Adipose tissue (tissue), 3 donors: ENCODE data around the gene COL25A1. TPM values are rescaled to one million over a fixed set of nuclear protein-coding genes. Genes with fewer than 3 reads are reported as not detected.

Experiments
- H3K27ac ChIP-seq: one replicate; pipeline ENCODE4 v1.5.1; 2013; ENCODE audit warnings: low read depth, low read length
- WGBS, 3 donors: extraction: QIAGEN DNeasy Blood & Tissue Kit; methylation state at CpG; one replicate each; pipeline ENCODE4 v1.1.7; 2013; 5-methylcytosine and 5-hydroxymethylcytosine counted together
- polyA plus RNA-seq, 3 donors: library from polyadenylated mRNA; stranded (reverse); fragments of 200-250 nt; gene quantifications; one replicate each; pipeline ENCODE4 v1.2.3, GENCODE V29; 2013
- donor health status: healthy with polysubstance abuse.
- donor health status: Bipolar disorder and iron deficiency.
- donor health status: healthy.

The COL25A1 gene
- polyA plus RNA-seq, 3 donors = 0.32 to 2.1 (median 1.2) TPM

DNA sequence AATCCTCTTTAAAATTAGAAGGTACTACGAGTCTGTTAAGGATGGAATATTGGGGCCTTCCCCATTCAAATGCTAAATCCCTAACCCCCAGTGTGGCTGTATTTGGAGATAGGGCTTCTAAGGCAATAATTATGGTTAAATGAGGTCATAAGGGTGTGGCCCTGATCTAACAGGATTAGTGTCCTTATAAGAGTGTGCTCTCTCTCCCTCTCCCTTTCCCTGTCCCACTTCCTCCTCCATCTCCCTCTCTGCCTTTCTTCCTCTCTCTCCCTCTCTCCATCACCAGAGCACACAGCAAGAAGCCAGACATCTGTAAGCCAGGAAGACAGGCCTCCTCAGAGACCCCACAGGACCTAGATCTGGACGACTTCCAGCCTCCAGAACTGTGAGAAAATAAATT, 116.9 kb downstream of the COL25A1 start:
- WGBS, 3 donors = 71 to 87% (median 80%) methylated on average over 2 of the region's 2 CpGs
- no peak overlapping the region for H3K27ac ChIP-seq

DNA sequence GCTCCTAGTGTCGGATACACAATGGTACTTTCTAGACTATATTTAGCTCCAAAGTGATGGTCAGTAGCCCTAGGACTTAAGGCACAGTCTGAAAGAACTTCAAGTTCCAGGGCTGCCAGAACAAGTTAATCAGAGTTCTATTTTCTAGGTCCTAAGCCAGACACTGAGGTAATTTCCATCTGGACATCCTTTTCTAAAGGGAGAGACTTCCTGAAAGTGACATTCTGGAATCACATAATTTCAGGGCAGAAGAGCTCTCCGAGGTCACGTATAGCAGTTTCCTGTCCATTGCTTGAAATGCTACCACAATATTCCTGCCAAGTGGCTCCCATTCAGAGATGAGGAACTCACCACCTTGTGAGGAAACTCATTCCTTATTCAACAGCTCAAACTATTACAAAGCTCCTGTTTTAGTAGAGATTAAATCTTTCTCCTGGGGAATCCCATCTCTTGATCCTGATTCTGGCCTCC, 117.9 kb downstream of the COL25A1 start:
- no peak overlapping the region for H3K27ac ChIP-seq
- 26 to 72% (median 29%) methylated on average over 3 of the region's 3 CpGs for WGBS, 3 donors

DNA sequence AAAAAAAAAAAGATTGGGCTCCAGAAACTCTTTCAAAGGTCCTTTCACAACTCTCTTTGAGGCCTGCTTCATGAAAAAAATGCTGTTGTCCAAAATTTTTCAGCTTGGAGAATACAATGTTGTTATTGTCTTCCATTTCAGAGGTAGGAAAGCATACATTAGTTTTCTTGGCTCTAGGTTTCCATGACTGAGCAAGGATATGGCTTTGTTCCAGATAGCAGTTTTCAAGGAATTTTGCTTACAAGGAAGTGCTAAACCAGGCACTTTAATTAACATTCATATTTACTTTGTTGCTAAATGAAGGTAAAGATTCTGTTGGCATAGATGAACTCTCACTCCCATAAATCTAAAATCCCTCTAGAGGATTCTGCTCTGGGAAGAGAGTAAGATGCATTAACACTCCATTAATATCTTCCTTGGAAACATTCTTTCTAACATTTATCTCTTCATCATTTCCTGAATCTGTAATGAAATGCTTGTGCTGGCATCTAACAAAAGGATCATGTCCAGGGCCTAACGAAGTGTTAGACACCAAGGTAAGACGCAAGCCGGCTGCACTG, 118.4 kb downstream of the COL25A1 start:
- no peak overlapping the region for H3K27ac ChIP-seq
- WGBS, 3 donors = 40 to 64% (median 45%) methylated on average over 3 of the region's 3 CpGs

DNA sequence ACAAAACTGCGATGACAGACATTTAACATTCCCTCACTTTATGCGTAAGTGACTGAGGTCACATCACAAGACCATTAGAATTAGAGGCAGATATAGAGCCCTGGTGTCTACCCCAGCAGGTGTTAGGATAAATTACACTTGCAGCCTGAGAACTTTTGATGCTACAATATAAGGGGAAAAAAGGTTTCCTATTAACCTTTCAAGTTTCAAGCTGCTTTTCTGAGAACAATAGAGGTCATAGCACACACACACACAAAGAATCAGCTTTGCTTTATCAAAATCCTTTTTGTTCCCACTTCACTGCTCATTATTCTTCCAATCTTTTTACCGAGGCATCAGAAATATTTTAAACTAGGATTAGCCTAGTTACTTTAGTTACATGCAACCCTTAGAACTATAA, 119.8 kb downstream of the COL25A1 start:
- WGBS, 3 donors = 57 to 85% (median 59%) methylated on average over 3 of the region's 3 CpGs
- H3K27ac ChIP-seq = no peak overlapping the region

DNA sequence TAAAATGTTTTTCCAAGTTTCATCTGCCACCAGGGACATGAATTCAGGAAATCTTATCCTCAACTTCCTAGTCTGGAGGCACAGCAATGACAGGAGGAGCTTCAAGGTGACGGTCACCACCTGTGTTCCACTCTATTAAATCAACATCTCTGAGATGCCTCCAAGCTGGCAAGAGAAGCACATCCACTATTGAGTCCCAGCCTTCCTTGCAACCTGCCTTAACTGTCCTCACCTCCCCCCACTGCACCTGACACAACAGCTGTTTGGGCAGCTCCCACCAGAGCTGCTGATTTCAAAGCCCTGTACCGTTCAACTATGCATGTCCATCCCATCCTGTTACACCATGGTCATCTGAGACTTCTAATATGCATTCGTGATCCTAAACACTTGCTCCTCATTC, 123.4 kb downstream of the COL25A1 start:
- 73 to 84% (median 78%) methylated on average over 3 of the region's 3 CpGs for WGBS, 3 donors
- no peak overlapping the region for H3K27ac ChIP-seq

DNA sequence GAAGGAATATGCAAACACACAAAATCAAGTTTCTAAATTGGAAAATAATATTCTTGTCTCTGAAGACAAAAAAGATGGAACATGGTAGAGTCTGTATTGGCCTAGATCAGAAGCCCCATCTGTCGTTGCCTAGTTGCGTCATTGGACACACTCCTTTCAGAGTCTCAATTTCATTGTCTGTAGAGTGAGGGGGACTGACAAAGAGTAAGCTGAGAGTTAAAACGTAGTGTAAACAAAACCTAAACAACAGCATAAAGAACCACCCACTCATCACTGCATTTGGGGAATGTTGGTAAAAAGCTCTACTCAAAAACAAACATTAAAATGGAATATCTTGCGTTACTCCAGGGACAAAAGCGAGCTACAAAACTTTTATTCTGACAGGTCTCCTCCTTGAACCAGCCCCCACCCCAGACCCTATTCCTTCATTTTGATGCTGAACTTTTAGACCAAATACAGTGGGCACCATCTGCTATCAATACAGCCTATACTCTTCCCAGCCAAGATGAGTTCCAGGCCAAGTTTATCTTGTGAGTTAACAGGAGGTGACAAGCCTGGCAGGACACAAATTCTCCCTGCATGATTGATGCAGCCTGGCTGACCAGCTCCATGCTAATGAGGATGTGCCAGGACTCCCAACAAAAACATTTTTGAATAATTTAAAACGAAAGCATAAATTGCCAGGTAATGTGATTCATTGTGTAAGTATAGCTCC, 125.2 kb downstream of the COL25A1 start:
- 78 to 86% (median 84%) methylated on average over 6 of the region's 6 CpGs for WGBS, 3 donors
- H3K27ac ChIP-seq = no peak overlapping the region

DNA sequence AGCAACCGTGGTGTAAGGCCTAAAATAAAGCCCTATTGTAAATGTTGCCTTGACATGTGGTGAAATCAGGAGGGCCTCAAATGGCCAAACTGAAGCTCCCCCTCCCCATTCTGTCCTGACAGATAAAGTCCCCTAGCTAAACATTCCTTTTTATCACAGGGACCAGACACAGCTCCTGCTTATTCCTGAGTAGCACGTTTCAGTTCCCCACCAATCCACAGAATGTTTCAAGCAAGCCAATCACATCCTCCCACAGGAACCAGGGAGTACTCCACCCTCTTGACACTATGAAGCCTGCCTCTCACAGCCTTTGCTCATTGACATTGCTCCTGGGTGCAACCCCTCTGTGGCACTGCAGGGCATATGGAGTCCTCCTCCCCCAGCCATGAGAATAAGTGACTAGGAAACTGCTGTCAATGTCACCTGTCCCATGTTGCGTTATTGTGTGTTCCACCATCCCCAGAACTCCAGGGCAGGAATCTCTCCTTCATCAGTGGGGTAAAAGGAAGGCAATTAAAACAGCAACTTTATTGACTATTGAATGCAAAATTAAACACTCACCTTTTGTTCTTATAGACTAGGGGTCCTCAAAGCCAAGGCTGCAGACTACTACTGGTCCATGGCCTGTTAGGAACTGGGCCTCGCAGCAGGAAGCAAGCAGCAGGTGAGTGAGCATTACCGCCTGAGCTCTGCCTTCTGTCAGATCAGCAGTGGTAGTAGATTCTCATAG, 128.1 kb downstream of the COL25A1 start:
- H3K27ac ChIP-seq = no peak overlapping the region
- WGBS, 3 donors = 78 to 83% (median 79%) methylated on average over 5 of the region's 5 CpGs

DNA sequence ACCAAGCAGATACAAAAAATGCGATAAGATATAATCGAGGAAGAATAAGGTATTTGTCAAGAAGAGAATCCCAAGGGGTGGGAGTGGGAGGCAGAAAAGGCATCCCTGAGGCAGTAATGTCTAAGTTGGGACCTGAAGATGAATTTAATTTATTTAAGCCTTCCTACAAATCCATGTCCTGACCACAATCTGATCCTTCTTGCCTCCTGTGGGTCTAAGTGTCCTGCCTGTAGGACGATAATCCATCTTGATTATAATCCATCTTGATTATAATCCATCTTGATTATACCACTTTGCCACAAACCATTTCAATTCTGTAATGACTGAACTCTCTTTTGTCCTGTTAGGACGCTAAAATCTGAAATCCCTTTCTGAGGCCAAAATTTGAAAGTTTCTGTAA, 130.2 kb downstream of the COL25A1 start:
- WGBS, 3 donors = 56 to 78% (median 74%) methylated on average over 4 of the region's 4 CpGs
- H3K27ac ChIP-seq = no peak overlapping the region

DNA sequence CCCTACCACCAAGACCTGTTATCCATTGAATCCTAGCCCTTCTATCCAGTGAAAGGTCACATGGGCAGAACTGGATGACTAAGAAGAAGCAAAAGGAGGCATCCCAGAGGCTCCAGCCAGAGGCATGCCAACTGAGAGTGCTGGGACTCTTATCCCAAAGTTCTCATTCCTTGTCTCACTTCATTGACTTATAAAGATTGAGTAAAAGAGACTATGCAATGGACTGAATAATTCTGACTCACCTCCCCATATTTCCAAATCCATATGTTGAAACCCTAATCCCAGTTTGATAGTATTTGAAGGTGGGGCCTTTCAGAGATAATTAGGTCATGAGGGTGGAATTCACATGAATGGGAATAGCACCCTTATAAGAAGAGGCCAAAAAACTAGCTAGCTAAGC, 131.4 kb downstream of the COL25A1 start:
- no peak overlapping the region for H3K27ac ChIP-seq

DNA sequence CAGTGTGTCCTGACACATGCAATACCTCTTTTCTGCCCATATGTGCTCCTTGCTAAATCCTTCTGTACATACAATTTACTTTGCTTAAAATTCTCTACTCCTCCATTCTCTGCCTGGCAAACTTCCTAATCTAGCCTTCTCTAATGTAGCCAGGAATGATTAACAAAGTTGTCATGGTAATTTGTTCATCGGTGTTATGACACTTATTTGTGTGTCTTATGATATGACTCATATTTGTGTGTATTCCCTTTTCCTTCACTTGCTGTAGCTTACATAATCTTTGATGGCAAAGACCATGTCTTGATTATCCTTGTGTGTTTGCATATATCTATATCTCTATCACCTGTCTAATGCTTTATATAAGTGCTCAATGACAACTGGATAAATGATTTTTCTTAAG, 133.3 kb downstream of the COL25A1 start:
- WGBS, 3 donors = 44 to 70% (median 67%) methylated on average over 1 of the region's 1 CpG
- H3K27ac ChIP-seq = no peak overlapping the region

DNA sequence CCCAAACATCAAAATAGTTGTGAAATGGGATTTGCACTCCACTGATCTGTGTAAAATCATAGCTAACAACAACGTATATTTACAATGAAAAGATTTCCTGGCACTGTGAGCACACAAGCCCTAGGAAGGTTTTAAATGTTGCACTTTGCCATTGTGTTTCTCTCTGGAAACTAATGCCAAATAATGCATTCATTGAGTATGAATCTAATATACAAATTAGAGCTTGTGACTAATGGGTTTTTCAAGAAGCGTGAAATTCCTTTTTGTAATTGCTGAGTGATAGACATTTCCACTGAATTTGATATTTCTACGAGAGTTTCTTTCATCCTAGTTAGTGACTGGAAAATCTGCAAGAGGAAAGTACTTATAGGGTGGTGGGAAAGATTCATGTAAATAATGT, 135.9 kb downstream of the COL25A1 start:
- no peak overlapping the region for H3K27ac ChIP-seq
- 80 to 89% (median 87%) methylated on average over 3 of the region's 3 CpGs for WGBS, 3 donors

DNA sequence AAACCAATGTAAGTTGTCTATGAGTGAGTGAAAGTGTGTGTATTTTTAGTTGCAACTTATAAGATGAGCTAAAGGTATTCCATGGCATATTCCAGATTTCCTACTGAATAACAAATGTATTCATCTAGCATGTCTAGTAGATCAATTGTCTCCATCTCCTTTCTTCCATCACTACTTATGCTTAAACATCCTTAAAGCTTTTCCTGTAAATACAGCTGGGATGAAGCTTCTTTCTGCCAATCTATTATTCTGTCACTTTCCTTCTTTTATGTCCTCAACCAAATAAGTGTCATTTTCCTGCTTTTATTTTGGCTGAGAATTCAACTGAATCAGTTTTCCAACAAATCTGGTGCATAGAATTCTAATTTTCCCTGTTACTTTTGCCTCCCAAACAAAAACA, 136.3 kb downstream of the COL25A1 start:
- no peak overlapping the region for H3K27ac ChIP-seq

DNA sequence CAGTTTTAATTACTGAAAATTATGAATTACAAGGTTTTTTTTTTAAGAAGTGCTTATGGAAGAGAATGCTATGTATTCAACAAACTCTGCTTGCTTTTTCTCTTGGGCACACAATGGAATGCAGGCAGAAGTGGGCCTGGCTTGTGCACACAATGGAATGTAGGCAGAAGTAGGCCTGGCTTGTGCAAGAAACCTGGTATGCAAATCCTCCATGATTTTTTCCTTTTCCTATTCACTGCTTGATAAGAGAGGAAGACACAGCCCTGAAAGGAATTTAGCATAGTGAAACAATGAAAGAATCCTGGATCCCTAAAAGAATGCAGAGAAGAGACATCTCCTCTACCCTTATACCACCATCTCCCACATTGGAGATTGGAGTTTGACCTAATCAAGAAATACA, 138.4 kb downstream of the COL25A1 start:
- no peak overlapping the region for H3K27ac ChIP-seq

DNA sequence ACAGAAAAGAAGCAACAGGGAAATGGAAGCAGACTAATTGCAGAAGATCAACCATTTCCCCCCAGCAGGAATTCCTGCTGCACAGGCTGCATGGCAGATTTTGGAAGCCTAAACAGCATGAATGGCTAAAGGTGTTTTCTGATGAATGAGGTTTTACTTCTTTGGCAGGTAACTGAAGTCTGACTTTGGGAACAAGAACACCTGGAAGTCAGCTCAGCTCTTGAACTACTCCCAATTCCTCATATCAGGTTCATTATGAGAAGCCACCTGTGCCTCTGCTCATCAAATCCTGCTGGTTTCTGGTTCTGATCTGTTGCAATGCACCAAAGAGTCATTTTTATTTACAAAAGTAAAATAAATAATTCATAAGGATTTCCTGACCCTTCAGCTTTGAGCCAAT, 139.0 kb downstream of the COL25A1 start:
- H3K27ac ChIP-seq = no peak overlapping the region

DNA sequence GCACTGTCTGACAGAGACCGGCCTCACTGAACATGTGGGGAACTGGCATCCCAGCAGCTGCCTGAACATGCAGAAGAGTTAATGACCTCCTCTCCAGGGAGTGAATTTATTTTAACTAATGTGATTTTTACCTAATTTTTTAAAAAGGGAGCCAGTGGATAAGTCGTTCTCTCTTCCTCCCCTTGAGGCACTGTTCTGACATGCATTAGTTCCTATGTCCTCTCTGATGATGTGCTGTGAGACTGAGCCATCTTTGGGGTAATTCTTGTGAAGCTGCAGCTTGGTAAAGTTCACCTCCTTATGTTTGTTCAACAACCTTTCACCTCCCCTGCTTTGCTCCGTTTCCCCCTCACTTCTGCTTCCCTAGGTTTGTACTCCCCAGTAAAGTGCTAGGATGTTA, 139.7 kb downstream of the COL25A1 start:
- no peak overlapping the region for H3K27ac ChIP-seq
- 89 to 92% (median 90%) methylated on average over 3 of the region's 3 CpGs for WGBS, 3 donors

DNA sequence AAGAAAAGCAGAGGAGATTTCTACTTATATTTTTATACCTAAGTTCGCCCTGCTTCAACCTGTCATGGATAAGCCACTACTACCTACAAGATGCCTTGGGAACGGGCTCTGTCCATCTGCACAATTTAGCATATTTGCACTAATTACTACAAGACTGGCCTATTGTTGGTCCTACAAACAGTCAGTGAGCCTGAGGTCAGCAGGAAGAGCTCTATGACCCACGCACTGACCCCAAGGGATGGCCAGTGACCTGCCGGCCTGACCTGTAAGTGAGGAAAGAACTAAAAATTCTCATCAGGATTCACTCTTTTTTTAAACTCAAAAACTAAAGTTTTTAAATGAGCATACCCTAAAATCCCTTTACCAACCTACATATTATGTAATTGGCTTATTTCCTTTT, 142.0 kb downstream of the COL25A1 start:
- no peak overlapping the region for H3K27ac ChIP-seq
- 78 to 89% (median 83%) methylated on average over 4 of the region's 4 CpGs for WGBS, 3 donors

DNA sequence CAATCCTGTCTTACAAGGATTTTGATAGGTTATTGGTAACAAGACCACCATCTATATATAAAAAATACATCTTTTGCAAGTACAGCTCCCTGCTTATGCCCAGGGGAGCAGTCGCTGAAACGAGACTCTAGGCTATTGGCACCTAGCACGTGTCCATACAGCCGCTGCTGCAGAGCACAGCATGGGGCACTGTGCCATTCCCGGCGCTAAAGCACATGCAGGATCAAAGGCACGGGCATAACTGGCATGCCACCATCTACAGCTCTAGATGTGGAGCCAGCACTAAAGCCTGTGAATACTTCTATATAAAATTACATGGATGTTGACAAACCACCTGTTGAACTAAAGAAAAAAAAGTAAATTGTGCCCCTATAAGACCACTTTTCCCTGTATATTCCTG, 144.8 kb downstream of the COL25A1 start:
- WGBS, 3 donors = 94 to 95% (median 95%) methylated on average over 7 of the region's 7 CpGs
- no peak overlapping the region for H3K27ac ChIP-seq

DNA sequence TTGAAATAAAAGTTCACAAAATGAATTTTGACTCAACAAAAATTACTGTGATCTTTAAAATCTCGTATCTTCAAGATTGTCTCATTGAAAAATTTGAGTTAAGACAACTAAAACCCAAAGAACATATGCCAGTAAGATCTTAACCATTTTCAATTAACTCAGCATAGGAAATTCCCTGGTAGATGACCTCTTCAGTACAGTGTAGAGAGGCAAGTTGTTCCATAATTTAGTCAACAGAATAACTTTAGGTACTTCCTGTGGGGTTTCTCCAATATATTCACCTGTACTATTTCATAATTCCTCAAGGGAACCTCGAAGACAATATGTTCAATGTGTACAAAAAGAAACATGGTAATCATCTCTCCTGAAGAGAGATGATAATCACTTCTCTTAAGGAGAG, 145.3 kb downstream of the COL25A1 start:
- H3K27ac ChIP-seq = no peak overlapping the region
- 78 to 91% (median 80%) methylated on average over 2 of the region's 2 CpGs for WGBS, 3 donors

DNA sequence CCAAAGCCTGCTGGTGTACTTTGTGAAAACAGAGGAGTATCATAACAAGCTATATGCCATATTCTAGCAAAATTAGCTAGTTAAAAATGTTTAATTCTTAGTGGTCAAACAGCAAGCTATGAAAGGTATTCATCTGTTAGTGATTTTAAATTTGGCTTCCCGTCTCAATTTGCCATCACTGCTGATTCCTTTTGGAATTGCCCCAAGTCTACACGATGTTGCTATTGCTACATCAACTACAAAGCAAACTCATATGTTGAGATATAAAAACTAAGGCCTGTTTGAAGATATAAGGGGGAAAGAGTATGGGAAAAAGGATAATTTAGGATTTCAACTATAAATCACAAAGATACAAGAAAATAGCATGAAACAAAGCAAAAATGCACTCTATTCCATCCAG, 146.1 kb downstream of the COL25A1 start:
- H3K27ac ChIP-seq = no peak overlapping the region
- 48 to 68% (median 66%) methylated on average over 2 of the region's 2 CpGs for WGBS, 3 donors

DNA sequence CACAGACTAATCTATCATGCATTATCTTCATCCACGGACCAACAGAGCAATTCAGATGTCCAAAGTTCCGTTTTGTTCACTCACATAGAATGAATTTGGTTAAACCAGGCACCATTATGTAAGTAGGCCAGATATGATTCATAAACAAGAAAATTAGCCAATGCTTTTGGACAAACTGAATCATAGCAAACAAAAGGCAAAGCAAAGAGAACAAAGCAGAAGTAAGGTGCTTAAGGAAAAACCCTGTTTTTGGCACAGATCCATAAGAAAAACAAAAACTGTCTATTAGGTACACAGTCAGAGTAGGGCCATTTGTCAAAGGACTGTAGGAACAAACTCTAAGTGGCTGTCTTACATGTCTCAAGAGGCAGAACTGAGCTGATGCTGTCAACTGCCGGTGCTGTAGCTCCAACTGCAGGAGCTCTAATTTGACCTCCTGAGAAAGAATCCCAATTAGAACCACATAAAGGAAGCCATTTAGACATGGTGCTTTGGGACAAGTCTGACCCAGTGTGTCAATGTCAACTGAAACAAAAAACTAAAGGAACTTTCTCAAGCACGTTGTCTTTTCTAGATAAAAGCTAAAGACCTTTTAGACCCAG, 146.7 kb downstream of the COL25A1 start:
- H3K27ac ChIP-seq = no peak overlapping the region
- 67 to 75% (median 74%) methylated on average over 4 of the region's 4 CpGs for WGBS, 3 donors
